Superior temporal gyrus (tissue), 1 donor: ENCODE results near the gene CSF3.

Source experiments
- DNase-seq: peaks from one replicate; pipeline ENCODE4 v3.0.0-alpha.2; 2016; ENCODE audit errors: extremely low spot score

Gene CSF3

DNA sequence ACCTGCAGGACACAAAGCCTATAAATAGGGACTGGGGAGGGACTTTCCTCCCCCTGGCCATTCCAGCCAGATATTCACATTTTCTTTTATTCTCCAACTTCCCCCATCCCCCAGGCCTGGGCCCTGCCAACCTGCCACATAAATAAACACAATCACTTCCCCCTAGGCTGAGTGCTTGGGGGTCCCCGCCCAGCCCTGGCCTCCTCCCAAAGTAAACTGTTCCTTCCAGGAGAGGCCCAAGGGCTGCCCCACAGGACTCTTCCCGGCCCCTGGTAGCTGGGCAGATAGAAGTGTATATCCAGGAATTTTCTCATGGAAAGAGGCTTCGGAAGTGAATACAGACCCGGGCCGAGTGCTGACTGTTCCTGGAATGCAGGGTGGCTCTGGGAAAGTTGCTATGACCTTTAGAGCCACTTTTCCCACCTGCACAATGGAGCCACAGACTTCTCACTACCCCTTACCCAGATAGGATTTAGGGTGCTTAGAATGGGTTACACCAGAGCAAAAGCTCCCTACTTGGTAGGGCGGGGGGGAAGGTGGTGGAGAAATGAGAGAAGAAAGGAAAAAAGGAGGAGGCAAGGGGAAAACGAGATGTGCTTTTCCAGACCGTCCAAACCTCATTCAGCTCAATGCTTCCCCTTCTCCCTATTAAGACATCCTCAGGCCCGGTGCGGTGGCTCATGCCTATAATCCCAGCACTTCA, 8.5 kb downstream of the CSF3 start:
- no peak for DNase-seq

DNA sequence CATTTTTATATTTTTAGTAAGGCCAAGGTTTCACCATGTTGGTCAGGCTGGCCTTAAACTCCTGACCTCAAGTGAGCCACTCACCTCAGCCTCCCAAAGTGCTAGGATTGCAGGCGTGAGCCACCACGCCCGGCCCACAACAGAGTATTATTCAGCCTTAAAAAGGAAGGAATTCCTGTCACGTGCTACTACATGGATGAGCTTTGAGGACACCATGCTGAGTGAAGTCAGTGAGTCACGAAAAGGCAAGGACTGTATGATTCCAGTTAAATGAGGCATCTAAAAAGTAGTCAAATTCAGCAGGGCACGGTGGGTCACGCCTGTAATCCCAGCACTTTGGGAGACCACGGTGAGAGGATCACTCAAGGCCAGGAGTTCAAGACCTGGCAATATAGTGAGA, 9.7 kb downstream of the CSF3 start:
- DNase-seq = no peak

- DNase-seq = no peak
Observed at GRCh38 chr17:40025559-40025958, 10.3 kb downstream of the CSF3 start.

GRCh38 chr17:40025991-40026815, 11.0 kb downstream of the CSF3 start:
- no peak for DNase-seq

GRCh38 chr17:40026816-40027613, 11.8 kb downstream of the CSF3 start:
- DNase-seq = peak; percentile 90

- no peak for DNase-seq
Observed at GRCh38 chr17:40027614-40028012, 12.4 kb downstream of the CSF3 start.

- no peak for DNase-seq
Observed at GRCh38 chr17:40028595-40028994, 13.4 kb downstream of the CSF3 start.

GRCh38 chr17:40031706-40032105, 16.5 kb downstream of the CSF3 start:
- no peak for DNase-seq

- no peak for DNase-seq
Observed at GRCh38 chr17:40032322-40033320, 17.4 kb downstream of the CSF3 start.

- no peak for DNase-seq
Observed at GRCh38 chr17:40033339-40033738, 18.1 kb downstream of the CSF3 start.

- no peak for DNase-seq
Observed at GRCh38 chr17:40034426-40035161, 19.4 kb downstream of the CSF3 start.

DNA sequence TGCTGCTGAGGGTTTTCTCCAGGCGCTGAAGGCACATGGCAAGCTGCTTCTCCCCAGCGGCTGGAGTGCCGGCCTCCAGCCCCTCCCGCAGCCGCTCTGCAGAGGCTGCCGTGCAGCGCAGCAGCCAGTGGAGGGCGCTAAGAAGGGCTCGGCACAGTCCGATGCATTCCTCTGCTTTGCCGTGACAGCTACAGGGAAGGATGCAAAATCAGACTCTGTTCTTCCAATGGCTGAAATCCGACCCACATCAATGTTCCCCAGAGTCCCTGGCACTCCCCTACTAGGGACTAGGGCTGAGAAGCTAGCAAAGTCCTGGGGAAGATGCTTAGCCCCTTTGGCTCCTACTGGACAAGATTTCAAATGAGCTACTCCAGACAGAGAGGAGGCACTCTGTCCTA, 19.9 kb downstream of the CSF3 start:
- peak; percentile 73 for DNase-seq

- DNase-seq = peak; percentile 68
Observed at GRCh38 chr17:40038882-40039513, 23.8 kb downstream of the CSF3 start.

- no peak for DNase-seq
Observed at GRCh38 chr17:40041196-40041595, 26.0 kb downstream of the CSF3 start.

DNA sequence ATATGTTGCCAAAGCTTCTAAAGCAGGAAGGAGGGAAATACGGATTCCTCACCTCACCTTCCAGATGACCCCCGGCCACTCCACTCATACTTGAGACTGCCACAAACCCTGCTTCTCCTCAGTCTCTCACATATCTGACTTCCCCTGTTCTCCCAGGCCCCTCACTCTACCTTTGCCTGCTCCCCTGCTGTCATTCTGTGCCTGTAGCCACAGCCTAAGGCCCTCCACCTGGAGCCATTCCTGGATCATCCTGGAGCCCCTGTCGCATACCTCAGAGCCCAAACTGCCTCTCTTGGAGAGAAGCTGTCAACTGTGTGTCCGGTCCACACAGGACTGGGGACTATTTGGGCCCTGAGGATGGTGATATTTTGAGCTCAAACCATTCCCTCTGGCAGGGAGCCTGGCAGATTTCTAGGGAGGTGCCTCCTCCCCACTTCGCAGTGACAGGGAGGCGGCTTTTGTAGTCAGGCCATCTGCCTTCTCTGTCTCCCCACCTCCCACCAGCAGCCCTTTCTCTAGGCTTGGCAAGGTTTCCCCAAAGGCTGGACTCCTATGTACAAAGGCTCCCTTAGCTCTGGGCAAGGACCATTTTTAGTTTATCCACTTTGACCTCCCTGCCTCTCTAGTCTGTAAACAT, 41.3 kb downstream of the CSF3 start:
- peak; percentile 60 for DNase-seq

DNA sequence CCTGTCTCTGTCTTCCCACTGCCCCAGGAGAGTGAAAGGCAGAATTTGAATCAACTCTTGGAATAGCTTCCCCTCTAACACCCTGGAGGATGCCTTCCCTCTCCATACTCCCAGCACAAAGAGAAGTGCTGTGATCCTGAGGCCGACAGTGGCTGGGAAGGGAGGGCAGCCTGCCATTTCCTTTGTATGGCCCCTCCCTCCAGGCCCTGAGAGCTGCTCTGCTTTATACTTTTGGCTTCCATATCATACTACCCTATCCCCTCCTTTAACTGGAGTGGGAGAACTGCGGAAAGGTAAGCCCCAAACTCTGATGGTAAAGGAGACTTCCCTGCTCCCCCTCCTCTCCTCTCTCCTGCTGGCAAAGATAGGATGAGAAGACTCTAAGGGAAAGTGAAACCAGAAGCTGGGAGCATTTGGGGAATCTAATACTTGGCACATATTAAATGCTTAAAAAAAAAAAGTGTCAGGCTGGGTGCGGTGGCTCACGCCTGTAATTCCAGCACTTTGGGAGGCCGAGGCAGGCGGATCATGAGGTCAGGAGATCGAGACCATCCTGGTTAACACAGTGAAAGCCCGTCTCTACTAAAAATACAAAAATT, 43.0 kb downstream of the CSF3 start:
- no peak for DNase-seq

- DNase-seq = no peak
Observed at GRCh38 chr17:40058865-40059264, 43.6 kb downstream of the CSF3 start.

DNA sequence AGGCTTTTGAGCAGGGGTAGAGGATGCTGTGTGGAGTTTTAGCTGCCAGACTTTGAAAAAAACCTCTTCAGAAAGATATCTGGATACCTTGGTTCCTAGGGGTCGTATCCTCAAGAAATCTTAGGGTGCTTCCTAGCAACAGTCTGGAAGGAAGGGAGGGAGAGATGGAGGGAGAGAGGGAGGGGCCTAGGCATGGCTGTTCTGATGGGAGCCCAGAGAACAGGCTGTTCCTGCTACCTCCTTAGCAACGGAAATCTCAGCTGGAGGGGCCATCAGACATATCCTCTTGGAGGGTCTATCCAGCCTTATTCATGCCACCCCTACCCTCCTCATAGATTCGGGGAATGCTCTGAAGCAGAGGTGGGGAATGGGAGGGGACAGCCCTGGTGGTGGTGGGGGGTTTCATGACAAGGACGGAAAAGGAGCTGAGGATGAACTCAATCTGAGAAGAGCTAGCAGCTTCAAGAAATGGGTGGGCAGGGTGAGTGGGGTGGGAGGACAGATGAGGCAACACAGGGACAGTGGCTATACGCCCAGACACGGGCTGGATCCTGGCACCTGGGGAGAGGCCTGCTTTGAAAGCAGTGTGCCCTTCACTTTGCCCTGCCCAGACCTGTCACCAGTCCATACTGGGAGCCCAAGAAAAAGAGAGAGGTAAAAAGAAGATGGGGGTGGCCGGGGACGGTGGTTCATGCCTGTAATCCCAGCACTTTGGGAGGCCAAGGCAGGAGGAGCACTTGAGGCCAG, 44.7 kb downstream of the CSF3 start:
- DNase-seq = peak; percentile 28
